ENCODE results near the gene MRGPRG.
"Not testable (repeated sequence)": the region's sequence is repeated elsewhere in the genome, so short reads cannot be mapped to it uniquely, and the experiment has no call there.

Gene MRGPRG

DNA sequence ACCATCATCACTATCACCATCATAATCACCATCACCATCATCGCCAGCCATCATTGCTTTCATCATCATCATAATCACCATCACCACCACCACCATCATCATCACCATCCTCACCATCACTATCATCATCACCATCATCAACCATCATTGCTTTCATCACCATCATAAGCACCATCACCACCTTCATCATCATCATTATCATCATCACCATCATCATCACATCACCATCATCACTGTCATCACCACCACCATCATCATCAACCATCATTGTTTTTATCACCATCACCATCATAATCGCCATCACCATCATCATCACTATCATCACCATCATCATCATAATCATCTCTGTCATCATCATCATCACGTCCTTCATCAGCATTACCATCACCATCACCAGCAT, 44.2 kb downstream of the MRGPRG start:
- no peak for DNase-seq (ENCODE audit: low spot score)

DNA sequence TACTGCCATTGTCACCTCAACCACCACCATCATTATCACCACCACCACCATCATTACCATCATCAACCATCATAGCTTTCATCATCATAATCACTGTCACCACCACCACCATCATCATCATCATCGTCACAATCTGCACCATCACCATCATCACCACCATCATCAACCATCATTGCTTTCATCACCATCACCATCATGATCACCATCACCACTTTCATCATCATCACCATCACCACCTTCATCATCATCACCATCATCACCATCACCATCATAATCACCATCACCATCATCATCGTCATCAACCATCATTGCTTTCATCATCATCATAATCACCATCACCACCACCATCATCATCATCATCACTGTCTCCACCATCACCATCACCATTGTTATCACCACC, 44.8 kb downstream of the MRGPRG start:
- no peak for DNase-seq (ENCODE audit: low spot score)

DNA sequence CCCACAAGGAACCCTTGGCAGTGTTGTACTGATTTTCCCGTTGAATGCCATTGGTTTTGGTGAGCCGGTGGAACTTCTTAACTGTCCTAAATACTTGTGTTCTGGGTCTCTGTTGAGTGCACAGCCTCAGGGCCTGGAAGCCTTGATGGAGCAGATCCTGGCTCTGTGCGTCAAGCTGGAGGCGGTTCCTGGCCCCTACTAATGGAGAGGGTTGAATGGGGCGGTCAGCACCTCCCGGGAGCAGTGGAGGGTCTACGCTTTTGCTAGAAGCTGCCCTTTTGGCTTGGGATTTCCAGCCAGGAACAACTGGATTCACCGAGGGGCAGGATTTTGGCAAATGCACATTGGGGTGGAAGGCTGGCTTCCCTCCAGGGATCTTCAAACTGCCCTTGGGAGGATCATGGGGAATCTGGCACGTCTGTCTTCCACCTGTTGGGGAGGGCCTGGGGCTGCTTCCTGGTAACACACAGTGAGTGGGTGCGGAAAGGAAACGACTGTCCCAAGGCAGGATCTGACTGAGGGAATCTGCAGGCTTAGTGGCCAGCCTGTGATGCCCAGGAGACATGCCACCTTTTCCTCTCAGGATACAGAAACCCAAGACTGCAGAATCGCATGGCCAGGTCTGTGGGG, 46.6 kb downstream of the MRGPRG start:
- no peak for DNase-seq (ENCODE audit: low spot score)

DNA sequence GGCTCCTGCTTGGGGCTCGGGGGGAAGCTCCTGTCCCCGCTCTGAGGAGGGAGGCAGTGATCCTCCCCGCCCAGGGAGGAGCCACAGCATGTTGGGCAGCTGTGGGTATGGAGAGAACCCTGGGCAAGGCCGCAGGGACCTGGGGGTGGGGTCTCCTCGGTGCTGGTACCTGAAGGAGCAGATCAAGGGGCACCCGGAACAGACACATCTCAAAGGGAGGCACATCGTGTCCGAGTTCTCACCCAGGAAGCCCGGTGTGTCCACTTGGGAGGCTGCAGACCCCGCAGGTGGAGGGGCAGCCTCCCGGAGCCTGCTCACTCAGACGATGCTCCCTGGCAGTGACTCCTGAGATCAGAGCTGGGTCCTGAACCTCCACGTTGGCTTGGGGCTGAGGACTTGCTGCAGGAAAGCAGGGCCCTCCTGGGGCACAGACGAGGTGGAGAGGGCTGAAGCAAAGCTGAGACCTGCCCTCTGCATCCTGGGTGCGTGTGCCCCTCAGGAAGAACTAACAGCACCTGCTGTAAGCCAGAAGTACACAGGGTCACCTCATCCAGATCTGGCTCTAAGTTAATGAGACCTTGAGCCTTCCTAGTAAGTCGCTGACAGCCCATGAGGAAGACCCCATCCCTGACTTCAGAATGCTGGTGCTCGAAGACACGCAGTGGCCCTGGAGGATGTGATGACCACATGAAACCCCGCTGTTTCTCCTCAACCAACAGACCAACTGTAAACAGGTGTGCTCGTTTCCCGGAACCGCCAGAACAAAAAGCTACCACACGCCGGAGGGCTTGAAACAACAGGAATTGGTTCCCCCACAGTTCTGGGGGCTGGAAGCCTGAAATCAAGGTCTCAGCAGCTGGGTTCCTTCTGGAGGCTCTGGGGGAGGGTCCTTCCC, 47.6 kb downstream of the MRGPRG start:
- DNase-seq (ENCODE audit: low spot score), result no peak

DNA sequence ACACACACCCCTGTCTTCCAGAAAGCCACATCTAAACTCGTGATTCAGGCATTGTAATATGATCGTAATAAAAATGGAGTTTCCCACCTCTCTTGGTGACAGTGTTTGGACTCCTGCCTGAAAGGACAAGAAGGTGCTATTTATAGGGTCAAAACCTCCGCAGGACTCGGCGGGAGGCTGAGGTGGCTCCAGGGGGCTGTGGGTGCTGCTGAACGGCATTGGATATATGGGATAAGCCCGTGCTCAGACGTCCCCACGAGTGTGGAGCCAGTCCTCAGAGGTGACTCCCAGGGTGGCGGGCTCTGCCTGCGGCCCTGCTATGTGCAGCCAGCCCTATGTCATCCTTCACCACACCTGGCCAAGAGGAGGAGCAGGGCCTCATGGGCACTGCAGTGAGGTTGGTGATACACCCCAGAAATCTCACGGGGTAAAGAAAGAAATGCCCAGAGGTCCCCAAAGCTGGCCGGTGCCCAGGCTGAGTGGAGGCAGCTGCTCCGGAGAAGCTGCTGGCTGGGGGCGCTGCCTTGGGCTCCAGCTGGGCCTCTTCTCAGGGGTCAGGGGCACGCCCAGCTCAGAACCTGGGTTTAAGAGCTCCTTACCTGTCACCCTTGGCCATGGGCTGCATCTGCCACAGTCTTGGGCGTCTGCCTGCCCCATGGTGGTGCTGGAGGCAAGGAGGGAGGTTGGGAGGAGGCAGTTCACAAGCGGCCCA, 48.4 kb downstream of the MRGPRG start:
- no peak for DNase-seq (ENCODE audit: low spot score)

DNA sequence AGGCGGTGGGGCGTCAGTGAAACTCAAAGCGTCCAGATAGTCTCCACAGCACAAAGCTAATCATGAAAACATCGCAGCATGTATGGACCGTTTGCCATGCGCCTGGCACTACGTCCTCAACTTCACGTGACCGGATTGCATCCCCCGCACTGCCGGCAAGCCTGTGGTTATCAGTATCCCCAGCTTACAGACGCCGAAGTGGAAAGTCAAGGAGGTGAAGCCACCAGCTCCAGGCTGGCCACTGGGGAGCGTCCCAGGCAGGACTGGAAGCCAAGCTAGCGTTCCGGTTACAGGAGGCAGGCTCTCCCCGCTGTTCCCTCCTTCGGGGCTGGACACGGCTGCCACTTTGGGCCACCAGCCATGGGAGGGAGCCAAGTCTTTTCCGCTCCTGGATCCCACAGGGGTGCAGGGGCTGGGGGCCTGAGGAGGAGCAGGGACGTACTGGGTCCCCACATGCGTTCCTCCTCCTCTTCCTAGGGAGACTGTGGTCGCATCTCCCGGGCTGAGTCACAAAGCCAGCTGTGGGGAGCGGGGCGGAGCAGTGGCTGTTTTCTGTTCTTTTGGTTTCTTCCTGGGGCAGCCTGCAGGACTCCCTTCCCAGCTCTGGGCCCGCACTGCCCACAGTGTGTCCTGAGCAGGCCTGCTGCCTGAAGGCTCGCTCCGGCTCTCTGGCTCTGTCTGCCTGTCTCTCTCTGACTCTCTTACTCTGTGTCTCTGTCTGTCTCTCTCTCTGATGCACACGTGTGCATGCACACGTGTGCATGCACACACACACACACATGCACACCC, 49.2 kb downstream of the MRGPRG start:
- no peak for DNase-seq (ENCODE audit: low spot score)

DNA sequence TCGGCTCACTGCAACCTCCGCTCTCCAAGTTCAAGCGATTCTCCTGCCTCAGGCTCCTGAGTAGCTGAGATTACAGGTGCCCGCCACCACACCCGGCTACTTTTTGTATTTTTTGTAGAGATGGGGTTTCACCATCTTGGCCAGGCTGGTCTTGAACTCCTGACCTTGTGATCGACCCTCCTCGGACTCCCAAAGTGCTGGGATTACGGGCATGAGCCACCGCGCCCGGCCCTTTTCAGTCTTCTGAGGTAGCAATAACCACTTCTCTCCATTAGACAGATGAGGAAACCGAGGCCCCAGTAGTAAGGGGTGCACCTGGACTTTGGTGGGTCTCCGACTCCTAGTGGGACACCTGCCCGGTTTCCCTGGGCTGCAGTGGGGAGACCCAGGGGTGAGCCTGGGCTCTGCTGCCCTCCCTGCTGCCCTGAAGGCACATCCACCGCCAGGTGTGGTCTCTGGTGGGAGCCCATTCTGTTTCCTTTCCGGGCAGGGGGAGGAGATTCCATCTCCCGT, 49.8 kb downstream of the MRGPRG start:
- not testable (repeated sequence) for DNase-seq (ENCODE audit: low spot score)

Data from D341Med (cell line).